HG03354 (cell line): ENCODE results near the gene INTS11.

Experiments
- ATAC-seq: cut with Tn5 transposase; IDR thresholded peaks from one replicate; pipeline ENCODE4 v1.9.1; 2021; ENCODE audit warnings: mild to moderate bottlenecking; ENCODE audit not compliant: unreplicated experiment, poor library complexity, severe bottlenecking

Gene INTS11

DNA sequence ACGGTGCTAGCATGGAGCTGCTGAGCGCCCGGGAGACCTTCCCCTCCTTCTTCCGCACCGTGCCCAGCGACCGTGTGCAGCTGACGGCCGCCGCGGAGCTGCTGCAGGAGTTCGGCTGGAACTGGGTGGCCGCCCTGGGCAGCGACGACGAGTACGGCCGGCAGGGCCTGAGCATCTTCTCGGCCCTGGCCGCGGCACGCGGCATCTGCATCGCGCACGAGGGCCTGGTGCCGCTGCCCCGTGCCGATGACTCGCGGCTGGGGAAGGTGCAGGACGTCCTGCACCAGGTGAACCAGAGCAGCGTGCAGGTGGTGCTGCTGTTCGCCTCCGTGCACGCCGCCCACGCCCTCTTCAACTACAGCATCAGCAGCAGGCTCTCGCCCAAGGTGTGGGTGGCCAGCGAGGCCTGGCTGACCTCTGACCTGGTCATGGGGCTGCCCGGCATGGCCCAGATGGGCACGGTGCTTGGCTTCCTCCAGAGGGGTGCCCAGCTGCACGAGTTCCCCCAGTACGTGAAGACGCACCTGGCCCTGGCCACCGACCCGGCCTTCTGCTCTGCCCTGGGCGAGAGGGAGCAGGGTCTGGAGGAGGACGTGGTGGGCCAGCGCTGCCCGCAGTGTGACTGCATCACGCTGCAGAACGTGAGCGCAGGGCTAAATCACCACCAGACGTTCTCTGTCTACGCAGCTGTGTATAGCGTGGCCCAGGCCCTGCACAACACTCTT, 7.7 kb upstream of the INTS11 start:
- no peak for ATAC-seq

DNA sequence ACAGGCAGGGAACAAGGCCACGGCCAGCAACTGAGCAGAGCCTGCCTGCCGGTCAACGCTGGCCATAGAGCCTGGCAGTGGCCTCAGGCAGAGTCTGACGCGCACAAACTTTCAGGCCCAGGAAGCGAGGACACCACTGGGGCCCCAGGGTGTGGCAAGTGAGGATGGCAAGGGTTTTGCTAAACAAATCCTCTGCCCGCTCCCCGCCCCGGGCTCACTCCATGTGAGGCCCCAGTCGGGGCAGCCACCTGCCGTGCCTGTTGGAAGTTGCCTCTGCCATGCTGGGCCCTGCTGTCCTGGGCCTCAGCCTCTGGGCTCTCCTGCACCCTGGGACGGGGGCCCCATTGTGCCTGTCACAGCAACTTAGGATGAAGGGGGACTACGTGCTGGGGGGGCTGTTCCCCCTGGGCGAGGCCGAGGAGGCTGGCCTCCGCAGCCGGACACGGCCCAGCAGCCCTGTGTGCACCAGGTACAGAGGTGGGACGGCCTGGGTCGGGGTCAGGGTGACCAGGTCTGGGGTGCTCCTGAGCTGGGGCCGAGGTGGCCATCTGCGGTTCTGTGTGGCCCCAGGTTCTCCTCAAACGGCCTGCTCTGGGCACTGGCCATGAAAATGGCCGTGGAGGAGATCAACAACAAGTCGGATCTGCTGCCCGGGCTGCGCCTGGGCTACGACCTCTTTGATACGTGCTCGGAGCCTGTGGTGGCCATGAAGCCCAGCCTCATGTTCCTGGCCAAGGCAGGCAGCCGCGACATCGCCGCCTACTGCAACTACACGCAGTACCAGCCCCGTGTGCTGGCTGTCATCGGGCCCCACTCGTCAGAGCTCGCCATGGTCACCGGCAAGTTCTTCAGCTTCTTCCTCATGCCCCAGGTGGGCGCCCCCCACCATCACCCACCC, 6.9 kb upstream of the INTS11 start, which contains the start of gene TAS1R3:
Gene TAS1R3, plus strand, starts transcription at position 213 of the 898 bp plus-strand sequence. Its CDS starts 66 bp downstream, at position 279.
- ATAC-seq = no peak

DNA sequence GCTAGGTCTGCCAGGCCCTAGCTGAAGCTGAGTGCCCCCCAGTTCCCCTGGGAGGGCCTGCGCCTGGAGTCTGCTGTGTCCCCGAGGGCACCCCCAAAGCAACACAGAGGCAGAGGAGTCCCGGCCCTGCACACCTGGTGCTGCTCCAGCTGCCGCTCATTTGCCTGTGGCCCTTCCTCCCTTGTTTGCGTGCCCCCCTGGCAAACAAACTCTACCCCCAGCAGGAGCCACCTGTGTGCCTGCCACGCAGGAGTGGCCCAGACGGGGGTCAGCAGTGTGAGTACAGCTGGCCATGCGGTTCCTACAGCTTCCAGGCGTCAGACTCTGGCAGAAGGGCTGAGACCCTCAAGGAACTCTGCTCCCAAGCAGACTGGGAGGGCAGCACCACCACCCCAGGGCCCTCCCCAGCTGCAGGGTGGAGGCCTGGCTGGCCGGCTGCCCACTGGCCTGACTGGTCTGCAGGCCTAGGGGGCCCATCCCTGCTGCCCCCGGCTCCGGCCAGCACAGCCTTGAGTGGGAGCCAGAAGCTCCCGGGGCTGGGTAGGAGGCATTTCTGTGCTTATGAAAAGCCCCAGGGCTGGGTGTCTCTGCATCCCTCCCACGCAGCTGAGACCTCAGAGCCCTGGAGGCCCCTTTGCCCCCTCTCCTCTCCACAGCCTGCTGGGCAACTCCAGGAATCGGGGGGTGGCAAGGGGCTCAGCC, 6.1 kb upstream of the INTS11 start:
- no peak for ATAC-seq

DNA sequence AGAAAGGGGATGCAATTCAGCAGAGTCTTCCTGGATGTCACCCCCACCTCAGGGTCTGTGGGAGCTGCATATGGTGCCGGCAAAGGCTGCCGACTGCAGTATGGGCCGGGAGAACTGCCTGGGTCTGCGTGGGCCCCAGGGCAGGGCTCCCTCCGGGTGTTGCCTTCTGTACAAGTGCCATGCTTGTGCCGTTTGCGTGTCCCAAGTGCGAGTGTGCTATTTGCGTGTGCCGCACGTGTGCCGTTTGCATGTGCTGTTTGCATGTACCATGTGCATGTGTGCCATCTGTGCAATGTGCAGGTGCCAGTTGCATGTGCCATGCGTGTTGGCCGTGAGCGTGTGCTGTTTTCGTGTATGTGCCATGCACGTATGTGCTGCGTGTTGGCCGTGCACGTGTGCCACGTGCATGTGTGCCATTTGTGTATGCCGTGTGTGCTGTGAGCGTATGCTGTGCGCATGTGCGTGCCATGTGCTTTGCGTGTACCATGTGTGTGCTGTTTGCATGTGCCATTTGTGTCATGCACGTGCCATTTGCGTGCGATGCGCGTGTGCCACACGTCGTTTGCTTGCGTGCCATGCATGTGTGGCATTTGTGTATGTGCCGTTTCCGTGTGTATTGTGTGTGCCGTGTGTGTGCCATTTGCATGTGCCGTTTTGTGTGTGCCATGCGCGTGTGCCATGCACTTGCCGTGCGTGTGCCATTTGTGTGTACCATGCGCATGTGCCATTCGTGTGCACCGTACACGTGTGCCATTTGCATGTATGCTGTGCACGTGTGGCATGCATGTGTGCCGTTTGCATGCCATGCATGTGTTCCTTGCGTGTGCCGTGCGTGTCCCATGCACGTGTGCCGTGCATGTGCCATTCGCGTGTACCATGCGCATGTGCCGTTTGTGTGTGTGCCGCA, 5.1 kb upstream of the INTS11 start:
- ATAC-seq = no peak

DNA sequence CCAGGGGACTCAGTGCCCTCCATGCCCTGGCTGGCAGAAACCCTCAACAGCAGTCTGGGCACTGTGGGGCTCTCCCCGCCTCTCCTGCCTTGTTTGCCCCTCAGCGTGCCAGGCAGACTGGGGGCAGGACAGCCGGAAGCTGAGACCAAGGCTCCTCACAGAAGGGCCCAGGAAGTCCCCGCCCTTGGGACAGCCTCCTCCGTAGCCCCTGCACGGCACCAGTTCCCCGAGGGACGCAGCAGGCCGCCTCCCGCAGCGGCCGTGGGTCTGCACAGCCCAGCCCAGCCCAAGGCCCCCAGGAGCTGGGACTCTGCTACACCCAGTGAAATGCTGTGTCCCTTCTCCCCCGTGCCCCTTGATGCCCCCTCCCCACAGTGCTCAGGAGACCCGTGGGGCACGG, 3.8 kb upstream of the INTS11 start:
- no peak for ATAC-seq

DNA sequence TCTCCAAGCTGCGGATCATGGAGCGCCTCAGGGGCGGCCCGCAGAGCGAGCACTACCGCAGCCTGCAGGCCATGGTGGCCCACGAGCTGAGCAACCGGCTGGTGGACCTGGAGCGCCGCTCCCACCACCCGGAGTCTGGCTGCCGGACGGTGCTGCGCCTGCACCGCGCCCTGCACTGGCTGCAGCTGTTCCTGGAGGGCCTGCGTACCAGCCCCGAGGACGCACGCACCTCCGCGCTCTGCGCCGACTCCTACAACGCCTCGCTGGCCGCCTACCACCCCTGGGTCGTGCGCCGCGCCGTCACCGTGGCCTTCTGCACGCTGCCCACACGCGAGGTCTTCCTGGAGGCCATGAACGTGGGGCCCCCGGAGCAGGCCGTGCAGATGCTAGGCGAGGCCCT, 2.8 kb upstream of the INTS11 start:
- no peak for ATAC-seq

DNA sequence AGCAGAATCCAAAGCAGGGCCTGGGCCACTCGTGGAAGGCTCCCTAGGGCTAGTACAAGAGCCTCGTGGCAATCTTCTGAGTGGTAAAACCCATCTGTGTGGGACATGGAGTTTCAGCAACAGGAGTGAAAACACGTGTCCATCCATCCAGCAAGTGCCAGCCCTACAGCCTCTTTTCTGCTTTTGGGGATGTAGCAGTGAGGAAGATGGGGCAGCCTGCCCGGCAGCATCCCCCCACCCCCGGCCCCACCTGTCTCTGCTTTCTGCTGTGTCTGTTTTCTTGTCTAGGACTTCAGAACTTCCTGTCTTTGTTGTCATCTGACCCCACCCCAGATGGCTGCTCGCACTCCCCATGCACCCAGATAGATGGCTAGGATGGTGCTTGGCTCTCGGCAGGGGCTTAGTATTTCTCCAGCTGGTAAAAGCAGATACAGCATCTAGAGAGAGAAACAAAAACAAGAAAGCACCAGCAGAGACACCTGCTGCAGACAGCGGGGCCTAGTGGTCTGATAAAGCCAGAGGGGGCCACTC, 1.7 kb upstream of the INTS11 start:
- no peak for ATAC-seq

DNA sequence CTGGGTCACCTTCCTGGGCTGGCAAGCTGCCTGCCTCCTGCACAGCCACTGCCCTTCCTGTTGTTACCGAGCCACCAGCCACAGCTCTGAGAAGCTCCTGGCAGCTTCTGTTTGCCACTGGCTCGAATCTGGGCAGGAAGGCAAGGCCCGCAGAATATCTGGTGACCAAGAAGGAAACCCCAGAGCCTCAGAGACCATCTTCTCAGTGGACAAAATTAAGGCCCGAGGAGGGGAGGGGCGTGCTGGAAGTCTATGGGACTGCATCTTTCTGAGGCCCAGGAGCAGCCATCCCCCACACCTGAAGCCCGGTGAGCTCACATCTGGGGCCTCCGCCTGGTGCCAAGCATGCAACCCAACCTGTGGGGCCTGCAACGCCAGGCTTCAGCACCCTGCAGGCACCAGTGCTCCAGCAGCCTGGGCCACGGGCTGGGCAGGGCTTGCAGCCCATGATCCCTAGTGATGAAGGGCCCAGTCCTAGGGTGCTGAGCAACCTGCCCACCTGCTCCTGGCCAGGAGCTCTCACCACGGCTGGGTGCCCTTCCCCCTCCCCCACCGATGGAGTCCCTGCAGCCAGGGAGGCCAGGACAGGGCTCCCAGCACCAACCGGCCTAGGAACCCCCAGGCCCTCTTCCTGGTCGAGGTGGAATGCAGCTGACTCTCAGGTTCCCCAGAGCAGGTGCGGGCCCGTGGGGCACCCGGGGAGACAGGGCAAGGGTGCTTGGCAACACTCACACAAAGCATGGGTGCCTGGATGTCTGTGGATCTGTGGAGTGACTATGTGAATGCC, 1.0 kb upstream of the INTS11 start:
- ATAC-seq = no peak

DNA sequence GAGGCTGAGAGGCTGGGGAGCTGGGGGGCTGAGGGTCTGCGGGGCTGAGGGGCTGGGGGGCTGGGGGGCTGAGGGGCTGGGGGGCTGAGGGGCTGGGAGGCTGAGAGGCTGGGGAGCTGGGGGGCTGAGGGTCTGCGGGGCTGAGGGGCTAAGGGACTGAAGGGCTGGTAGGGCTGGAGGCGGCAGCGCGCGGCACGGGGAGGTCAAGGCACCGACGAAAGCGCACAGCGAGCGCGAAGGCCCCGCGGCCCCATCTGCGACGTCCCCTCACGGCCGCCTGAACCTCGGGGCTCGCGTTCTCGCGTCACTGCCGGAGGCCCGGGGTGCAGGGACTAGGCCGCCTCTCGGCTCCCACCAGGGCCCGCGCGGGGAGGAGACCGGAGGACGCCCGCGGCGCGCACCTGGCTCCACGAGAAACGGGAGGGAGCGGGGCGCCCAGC, 356 bp downstream of the INTS11 start:
- peak; percentile 49 for ATAC-seq

DNA sequence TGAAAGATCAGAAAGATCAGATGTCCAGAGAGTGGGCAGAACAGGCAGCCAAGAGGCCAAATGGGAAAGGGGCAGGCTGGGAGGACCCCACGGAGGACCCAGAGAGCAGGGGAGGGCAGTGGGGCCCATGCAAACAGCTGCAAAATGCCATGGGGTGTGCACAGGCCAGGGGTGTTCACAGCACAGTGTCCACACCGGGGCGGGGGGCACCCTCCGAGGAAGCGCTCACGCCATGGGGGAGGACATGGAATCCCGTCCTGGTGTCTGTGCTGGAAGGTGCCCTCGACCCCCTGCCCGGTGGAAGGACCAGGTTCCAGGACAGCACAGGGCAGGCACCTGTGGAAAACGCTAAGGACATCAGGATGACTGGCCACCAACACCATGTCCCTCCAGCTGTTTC, 1.5 kb downstream of the INTS11 start:
- ATAC-seq = no peak

DNA sequence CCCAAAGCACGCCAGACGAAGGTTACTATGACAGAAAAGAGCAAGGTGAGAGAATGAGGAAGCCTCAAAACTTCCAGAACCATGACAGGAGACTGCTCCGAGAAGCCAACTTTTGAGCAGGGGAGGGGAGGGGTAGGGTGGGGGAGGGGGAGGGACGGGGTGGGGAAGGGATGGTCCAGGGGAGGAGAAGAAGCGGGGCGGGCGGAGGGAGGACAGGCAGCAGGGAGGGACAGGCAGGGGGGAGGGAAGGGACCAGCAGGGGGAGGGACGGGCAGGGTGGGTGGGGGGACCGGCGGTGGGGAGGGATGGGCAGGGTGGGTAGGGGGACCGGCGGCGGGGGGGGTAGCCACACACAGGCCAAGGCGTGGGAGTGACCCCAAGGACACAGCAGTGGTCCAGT, 2.0 kb downstream of the INTS11 start:
- ATAC-seq = no peak

DNA sequence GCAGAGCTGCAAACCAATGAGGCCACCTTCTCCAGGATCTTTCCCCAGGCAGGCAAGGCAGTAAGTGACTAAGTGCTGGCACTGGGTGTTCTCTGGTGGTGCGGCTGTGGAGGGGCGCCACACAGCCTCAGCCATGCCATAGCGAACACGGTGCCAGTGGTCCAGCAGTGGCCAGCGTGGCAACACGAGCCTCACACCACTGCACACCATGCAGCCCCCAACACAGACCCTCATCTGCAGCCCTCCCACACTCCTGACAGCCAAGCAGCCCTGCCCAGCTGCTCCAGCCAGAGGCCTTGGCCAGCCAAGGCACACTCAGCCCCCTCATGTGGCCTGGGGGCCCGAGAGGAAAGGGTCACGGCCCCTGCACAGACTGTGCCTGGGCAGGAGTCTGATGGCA, 3.0 kb downstream of the INTS11 start:
- ATAC-seq = no peak

DNA sequence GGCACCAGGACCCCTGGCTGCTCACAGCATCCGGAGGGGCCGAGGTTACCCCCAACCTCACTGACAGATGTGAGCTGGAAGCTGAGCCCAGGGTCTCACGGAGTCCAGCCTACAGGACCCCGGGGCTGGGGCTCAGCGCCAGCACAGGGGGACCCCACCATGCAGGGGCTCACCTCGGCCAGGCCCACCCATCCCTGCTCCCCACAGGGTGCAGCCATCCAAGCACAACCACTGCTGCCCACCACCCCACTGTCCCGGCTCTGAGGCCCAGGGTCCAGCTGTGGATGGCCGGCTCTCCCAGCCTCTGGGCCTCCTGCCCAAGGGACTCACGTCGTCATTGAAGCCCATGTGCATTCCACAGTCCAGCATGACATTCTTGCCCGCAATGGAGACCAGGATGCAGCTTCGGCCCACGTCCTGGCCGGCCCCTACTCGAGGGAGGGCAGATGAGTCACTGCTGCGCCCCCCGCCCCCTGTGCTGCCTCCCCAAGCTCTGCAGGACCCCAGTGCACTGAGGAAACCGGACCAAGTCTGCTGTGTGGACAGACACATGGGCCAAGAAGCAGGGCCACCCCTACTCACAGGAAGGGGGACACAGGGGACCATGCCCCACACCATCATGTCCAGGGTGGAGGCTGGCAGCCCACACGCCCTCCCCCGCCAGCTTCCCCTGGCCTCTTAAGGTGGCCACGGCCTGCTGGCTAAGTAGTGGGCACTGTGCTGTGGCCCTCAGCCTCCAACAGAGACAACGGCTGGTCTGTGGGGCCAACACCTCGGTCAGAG, 3.6 kb downstream of the INTS11 start:
- no peak for ATAC-seq

DNA sequence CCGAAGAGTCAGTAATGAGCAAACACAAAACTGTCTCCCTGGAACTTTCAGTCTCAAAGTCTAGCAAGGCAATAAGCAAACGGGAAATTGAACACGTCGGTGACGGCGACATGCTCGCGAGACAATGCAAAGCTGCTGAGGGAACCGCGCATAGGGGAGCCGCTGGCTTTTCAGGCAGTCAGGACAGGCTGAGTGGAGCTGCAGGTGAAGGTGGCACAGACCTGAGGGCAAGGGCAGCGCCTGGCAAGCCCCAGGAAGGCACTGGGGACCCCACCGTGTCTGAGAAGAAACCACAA, 4.9 kb downstream of the INTS11 start:
- ATAC-seq = no peak

DNA sequence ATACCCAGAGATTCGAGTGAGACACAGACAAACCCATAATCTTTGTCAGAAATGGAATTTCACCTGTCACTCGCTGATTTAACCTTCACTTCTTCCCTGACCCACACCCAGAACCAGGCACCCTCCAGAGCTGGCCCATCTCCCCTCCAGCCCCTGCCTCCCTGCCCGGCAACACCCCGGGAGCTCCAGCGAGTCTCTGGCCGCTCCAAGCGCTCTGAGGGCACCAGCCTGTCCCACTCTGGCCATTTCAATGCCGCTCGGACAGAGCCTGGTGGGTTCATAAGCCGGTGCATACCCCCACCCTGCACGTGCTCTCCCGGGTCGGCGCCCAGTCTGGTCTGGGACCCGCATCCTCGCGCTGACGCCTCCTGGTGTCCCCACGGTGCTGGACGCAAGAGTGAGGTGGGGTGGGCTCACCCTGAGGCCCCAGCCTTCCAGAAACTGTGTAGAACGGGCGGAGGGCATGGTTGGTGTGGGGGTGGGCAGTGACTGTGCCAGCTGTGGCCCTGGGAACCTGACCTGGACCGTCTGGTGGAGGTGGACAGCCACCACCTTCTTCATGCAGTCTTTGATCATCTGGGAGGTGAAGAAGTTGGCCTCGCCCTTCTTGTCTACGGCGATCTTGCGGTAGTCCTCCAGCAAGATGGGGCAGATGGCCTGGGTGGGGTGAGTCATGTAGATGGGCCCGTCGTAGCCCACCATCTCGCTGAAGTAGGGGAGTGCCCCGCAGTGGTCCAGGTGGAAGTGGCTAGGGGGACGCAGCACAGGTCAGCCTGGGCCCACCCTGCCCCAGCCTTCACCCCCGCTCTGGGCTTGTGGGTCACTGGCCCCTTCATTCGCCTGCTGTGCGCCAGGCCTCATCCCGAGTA, 5.4 kb downstream of the INTS11 start:
- ATAC-seq = no peak

DNA sequence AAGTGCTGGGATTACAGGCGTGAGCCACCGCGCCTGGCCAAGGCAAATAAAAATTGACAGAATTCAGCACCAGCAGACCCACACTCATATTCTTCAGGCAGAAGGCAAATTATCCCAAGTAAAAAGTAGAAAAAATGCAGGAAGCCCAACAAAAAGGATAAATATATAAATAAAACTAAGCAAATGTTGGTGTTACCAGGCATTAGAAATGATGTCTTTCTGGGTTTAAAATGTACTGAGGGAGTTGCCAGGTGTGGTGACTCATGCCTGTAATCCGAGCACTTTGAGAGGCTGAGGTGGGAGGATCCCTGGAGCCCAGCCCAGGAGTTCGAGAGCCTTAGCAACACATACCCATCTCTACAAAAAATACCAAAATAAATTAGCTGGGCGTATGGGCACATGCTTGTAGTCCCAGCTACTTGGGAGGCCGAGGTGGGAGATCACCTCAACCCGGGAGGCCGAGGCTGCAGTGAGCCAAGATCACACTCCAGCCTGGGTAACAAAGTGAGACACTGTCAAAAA, 6.3 kb downstream of the INTS11 start:
- no peak for ATAC-seq

DNA sequence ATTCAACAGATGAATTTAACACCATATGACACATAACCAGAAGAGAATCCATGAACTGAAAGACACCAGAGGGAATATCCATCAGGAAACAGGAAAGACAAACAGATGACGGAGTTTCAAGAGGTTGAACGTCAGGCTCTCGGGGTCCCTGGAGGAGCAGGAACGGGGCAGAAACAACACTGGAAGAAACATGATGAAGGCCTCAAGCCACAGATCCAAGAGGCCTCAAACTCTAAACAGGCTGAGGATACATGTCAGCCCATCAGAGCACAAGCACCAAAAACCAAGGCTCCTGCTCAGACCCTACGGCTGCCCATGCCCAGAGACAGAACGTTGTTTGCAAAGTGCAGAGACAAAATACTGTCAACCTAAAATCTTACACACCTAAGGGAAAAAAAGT, 7.0 kb downstream of the INTS11 start:
- no peak for ATAC-seq
